Measurements from ENCODE around the gene FAM89B. TPM values are rescaled to one million over a fixed set of nuclear protein-coding genes. Genes with fewer than 3 reads are reported as not detected.
A peak's percentile ranks its signal among the peaks of the same experiment; 100 is the strongest.

Gene FAM89B
- total RNA-seq, 1 donor: 55.5 TPM

DNA sequence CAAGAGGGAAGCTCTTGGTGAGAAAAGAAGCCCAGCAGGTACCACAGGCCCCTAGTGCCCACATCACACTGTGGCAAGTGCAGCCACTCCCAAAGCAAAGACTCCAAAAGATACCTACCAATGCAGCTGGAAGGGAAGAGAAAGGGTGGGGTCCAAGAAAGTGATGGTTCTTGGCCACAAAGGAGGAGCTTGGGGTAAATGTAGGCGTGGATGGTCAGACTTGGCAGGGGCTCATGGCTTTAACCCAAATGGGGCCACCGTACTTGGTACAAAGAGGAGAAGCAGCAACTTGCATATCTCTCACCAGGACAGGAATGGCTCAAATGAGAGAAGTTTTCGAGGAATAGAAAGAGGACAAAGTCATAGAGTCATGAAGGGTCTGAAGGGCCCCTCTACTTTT lies 36.9 kb downstream of the FAM89B start:
- DNase-seq (ENCODE audit: low read depth in 2 of 3, low spot score in 2 of 3): no peak

DNA sequence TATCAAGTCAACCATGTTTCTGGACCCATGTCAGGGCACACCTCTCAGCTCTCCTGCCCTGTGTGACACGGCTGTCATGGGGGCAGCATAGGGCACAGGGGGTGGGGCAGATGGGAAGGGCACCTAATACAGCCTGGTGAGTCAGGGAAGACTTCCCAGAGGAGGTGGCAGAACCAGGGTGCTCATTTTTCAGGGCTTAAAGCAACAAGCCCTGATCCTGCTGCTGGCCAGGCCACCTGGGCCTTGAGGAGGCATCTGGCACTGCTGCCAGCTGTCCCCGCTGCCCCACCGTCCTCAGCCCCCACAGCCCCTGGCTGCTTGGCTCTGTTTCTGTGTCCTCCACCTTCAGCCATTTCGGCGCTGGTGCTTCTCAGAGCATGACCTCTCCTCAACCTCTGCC lies 37.3 kb downstream of the FAM89B start:
- no peak for DNase-seq (ENCODE audit: low read depth in 2 of 3, low spot score in 2 of 3)

DNA sequence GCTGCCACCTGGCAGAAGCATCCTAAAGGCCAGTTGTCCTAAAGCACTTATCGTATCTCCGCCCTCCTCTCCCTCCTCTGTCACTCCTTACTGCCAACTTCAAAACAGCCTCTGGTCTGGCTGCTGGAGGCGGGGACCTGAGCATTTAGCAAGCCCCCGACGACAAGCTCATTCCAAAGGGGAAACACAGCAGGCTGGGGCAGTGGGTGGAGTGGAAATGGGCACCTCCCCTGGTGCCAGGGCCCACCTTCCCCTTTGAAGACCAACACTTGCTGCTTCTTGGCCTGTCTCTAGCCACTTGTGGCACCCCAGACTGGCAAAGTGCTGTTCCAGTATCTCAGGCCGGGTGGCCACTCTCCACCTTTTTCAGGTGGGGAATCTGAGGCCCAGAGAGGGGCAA lies 38.1 kb downstream of the FAM89B start:
- DNase-seq (ENCODE audit: low read depth in 2 of 3, low spot score in 2 of 3): no peak

DNA sequence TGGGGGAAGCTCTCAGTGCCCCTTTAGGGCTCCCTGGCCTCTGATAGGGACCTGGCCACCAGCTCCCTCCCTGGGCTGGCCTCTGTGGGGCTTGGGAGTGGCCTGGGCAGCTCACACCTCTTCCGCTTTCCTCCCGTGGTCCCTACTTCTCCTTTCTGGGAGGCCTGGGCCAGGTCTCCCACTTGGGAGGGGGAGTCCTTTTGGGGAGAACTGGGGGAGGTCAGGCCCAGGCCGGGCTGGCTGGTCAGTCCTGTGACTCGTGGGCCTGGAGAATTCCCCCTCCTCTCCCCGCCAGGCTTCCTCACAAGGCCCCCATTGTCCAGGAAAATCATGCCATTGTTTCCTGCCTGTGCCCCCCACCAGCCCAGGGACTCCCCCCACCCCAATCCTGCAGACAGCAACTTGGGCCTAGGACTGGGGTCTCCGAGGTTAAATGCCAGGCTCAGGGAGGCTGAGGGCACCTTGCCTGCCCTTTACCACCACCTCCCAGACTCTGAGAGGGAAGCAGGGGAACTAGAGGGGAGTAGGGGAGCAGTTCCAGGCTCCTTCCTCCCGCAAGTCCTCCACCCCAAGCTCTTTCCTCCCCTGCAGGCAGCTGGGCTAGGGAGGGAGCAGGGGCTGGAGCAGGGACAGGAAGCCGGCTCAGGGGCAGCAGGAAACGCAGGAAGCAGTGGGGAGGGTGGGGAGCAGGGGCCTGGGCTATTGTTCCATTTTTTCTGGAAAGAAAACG lies 38.9 kb downstream of the FAM89B start:
- DNase-seq (ENCODE audit: low read depth in 2 of 3, low spot score in 2 of 3): peak in 1 of 3 donors; percentile 60

DNA sequence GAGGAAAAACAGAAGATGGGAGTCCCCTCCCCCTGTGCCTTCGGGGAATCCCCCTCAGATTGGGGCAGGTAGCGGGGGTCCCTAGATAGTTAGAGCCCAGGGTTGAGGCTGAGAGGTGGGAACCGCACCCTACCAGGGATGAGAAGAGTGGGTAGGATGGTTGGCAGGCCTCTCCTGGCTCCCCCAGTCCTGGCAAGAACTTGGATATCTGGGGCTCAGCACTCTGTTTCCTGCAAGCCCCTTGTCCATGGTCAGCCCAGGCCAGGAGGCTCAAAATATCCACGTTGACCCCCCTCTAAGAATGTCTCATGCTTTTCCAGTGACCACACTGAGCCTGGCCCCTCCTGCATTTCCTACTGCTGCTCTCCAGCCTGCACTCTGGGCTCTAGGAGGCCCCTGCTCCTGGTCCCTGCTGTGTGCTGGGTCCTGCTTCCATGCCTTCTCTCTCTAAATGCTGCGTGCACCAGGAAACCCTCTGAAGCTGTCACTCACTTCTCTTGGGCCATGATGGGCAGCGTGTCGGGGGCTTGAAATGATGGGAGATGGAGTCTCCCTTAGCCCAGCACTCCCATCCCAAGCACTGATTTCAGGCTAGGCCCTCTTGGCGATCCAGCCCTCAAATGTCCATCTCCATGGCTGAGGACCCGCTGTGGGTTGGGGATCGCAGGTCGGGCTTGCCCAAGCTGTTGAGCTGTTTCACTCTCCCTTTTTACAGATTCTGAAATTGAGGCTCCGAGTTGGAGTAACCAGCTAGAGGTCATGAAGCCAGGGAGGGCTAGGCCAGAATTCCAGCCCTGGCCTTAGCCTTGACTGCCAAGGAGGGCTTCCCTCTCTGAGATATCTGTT lies 39.6 kb downstream of the FAM89B start:
- no peak for DNase-seq (ENCODE audit: low read depth in 2 of 3, low spot score in 2 of 3)

DNA sequence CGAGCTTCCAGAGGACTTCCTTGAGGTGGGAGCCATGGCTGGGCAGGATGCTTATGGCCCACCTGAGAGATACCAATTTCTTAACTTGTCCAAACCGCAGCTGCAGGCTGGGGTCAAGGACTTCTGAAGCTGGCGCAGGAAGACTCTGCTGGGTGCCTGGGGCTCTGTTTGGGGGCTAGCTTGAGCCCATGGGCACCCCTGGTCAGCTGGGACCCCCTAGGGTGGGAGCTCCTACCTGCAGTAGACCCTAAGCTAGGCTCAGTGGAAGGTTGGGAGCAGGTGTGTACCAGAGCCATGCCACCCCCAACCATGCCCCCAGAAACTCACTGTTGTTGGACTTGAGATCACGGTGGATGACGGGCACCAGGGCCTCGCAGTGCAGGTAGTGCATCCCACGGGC lies 40.4 kb downstream of the FAM89B start:
- no peak for DNase-seq (ENCODE audit: low read depth in 2 of 3, low spot score in 2 of 3)

DNA sequence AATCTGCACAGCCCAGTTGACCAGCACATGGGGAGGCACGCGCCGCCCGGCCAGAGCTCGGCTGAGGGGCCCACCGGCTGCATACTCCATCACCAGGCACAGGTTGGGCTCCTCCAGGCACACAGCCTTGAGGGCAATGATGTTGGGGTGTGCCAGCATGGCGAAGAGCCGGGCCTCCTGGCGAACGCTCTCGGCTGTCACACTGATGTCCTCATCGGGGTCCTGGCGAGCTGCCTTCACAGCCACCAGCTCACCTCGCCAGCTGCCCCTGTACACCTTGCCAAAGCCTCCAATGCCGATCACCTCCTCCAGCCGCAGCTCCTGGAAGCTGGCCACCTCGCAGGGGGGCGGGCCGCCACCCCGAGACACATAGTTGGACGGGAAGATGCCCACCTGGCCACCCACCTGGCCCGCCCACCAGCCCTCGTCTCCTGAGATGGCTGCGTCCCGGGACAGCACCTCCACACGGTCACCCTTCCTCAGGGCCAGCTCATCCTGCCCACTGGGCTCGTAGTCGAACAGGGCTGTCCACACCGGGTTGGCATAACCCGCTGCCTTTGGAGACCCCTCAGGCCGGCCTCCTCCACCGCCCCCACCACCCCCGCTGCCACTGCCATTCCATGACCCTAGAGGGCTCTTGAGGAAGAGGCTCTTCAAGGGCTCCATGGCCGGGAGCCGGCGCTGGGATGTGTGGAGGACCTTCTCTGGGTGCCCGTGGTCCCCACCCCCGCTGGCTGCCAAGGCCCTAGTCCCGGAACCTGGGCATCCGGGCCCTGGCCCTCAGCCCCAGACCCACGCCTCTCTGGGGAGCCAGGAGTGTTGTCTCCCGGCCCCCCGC lies 41.0 kb downstream of the FAM89B start:
- DNase-seq (ENCODE audit: low read depth in 2 of 3, low spot score in 2 of 3): no peak

DNA sequence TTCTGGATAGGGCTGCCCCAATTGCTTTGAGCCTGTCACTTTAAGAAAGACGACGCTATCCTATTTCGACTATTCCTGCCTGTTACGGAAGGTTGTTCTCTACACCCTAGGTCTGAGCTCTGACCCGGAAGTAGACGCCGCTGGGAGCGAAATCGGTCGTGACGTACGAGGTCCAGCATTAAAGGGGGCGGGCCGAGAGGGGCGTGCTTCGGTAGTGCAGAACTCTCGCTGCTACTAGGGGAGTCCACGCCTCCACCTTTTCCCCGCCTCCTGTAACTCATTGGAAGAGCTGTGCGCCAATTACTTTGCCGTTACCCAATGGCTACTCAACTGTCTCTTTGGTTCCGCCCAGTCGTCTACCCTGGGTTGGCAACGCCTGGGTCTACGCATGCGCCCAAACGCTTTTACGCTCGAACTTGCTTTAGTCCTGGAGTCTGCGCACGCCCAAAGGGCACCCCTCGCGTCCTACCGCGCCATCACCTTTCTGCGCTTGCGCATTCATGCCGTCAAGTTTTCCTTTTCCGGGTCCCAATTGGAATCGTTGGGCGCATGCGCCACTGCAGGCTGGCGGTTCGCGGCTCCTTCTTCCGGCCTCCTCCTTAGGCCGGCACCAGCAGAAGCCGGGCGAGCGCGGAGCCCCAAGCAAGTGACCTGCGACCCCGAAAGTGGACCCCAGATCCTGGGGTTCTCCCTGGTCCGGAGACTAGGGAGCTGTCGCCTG lies 43.1 kb downstream of the FAM89B start, which contains the start of gene PCNX3:
TSS of gene PCNX3 (plus strand) at position 548 of the 721 bp plus-strand sequence. CDS start 536 bp downstream, outside the sequence.
- peak; percentile 100 for DNase-seq (ENCODE audit: low read depth in 2 of 3, low spot score in 2 of 3)

DNA sequence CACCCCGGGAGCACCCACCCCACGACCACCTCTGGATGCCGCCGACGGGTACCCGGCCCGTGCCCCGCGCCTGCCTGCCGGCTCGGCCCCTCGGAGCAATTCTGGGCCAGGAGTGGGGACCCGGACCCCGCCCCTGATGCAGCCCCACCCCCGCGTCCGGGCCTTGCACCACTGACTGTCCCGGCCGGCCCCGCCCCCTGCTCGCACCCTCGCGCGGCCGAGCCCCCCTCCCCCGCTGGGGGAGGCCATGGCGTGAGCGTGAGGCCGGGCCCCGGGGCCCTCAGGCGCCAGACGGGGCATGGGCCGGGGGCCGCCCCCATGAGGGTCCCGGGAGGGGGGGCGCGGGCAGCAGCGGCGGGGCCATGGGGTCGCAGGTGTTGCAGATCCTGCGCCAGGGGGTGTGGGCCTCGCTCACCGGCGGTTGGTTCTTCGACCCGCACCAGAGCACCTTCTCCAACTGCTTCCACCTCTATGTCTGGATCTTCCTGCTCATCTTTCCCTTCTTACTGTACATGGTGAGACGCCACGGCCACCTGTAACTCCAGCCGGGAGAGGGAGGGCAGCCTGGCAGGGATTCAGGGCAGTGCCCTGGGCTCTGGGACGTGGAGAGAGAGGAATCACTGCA lies 43.7 kb downstream of the FAM89B start:
- DNase-seq (ENCODE audit: low read depth in 2 of 3, low spot score in 2 of 3): peak in 1 of 3 donors; percentile 40

DNA sequence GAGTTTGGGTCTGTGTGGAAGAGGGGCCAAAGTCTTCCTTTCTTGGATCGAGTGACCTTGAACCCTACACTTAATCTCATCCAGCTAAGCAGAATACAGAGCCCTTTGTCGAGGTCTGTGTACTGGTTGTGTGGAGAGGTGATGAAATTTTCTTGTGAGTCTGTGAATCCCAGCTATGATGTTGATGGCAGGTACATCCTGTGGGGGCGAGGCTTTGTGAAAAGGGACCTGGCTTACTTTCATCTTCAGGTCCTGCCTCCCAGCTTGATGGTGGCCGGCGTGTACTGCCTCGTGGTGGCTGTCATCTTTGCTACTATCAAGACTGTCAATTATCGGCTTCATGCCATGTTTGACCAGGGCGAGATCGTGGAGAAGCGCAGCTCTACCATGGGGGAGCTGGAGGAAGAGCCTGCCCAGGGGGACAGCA lies 44.2 kb downstream of the FAM89B start:
- no peak for DNase-seq (ENCODE audit: low read depth in 2 of 3, low spot score in 2 of 3)

DNA sequence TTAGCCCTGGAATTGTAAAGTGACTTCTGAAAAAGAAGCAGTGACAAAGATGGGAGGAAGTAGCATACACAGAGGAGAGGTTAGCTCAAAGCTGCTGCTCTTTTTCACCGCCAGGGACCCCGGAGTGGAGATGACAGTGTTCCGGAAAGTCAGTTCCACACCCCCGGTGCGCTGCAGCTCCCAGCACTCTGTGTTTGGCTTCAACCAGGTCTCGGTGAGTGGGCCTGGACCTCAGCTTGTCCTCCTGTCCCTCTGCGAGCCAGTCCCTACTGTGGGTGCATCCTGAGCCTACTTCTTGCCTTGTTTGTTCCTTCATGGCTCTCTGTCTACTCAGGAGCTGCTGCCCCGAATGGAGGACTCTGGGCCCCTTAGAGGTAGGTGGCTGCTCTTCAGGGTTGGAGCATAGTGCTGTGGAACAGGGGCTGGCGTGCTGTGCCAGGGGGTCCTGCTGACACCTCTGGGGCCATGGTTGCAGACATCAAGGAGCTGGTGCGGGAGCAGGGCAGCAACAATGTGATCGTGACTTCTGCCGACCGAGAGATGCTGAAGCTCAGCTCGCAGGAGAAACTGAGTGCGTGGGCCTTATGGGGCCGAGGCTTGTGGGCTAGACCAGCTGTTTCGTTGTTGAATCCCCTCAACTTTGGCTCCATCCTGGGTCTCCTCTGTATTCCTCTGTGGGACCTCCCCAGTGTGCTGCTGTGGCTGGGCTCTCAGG lies 45.0 kb downstream of the FAM89B start:
- no peak for DNase-seq (ENCODE audit: low read depth in 2 of 3, low spot score in 2 of 3)

DNA sequence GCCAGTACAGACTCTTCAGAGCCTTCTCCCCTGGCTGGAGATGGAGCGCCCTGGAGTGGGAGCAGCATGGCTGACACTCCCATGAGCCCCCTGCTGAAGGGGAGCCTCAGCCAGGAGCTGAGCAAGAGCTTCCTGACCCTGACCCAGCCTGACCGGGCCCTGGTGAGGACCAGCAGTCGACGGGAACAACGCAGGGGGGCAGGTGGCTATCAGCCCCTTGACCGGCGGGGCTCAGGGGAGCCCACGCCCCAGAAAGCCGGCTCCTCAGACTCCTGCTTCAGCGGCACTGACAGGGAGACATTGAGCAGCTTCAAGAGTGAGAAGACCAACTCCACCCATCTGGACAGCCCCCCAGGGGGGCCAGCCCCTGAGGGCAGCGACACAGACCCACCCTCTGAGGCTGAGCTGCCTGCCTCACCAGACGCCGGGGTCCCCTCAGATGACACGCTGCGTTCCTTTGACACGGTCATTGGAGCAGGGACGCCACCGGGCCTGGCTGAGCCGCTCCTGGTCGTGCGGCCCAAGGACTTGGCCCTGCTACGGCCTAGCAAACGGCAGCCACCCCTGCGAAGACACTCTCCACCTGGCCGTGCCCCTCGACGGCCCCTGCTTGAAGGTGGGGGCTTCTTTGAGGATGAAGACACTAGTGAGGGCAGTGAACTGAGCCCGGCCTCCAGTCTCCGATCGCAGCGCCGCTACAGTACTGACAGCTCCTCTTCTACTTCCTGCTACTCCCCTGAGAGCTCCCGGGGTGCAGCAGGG lies 45.8 kb downstream of the FAM89B start:
- no peak for DNase-seq (ENCODE audit: low read depth in 2 of 3, low spot score in 2 of 3)

DNA sequence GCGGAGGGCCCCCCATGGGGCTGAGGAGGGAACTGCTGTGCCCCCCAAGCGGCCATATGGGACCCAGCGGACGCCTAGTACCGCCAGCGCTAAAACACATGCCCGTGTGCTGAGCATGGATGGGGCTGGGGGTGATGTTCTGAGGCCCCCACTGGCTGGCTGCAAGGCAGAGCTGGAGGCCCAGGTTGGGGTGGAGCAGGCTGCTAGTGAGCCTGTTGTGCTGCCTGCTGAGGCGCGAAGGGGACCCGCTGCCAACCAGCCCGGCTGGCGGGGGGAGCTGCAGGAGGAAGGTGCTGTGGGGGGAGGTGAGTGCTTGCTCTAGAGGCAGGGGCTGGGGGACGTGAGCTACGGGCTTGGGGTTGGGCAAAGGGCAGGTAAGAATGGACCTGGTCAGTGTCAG lies 46.4 kb downstream of the FAM89B start:
- DNase-seq (ENCODE audit: low read depth in 2 of 3, low spot score in 2 of 3): no peak

DNA sequence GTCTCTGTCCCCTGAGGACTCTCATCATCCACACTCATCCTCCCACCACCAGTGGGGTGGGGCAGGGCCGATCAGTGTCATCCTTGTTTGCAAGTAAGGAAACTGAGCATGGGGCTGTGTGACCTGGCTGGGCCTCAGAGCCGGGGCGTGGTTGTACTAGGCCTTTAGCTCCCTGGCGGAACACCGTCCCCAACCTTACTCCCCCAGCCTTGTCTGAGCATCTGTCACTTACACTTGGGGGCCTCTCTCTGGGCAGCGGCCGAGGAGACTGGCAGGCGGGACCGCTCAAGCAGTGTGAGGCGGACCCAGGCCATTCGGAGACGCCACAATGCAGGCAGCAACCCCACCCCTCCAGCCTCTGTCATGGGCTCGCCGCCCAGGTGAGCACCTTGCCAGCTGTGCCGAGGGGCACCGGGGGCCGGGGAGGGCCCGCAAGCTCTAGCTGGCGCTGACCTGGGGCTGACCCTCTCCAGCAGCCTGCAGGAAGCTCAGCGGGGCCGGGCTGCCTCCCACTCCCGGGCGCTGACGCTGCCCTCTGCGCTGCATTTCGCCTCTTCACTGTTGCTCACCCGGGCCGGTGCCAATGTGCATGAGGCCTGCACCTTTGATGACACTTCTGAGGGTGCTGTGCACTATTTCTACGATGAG lies 47.1 kb downstream of the FAM89B start:
- no peak for DNase-seq (ENCODE audit: low read depth in 2 of 3, low spot score in 2 of 3)

DNA sequence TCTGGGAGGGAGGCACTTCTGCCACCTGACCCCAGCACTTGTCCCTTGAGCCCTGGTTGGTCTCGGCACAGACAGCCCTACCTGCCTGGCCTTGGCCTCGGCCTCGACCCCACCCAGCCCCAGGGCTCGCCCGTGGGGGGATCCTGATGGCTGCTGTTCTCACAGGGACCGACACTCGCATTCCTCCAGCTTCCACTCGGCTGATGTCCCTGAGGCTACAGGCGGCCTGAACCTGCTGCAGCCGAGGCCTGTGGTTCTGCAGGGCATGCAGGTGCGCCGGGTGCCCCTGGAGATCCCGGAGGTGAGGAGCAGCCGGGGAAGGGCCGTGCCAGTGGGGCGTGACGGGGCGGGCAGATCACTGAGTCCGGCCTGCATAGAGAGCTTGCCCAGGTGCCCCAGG lies 48.3 kb downstream of the FAM89B start:
- DNase-seq (ENCODE audit: low read depth in 2 of 3, low spot score in 2 of 3): no peak

DNA sequence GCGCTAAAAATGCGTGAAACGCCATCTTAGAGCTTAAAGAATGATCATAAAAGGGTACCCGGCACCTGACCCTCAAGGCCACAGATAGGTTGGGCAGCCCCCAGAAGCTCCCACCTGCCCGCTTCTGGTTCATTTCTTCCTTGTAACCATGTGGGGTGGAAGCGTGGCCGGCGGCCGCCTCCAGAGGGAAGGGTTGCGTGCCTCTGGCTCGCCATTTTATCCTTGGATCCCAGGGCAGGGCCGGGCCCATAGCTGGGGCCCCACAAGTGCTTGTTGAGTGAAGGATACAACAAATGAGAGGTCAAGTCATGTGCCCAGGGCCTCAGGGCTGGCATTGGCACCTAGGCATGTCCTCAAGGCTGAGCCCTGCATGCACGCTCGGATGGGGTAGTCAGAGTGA lies 49.1 kb downstream of the FAM89B start:
- no peak for DNase-seq (ENCODE audit: low read depth in 2 of 3, low spot score in 2 of 3)

DNA sequence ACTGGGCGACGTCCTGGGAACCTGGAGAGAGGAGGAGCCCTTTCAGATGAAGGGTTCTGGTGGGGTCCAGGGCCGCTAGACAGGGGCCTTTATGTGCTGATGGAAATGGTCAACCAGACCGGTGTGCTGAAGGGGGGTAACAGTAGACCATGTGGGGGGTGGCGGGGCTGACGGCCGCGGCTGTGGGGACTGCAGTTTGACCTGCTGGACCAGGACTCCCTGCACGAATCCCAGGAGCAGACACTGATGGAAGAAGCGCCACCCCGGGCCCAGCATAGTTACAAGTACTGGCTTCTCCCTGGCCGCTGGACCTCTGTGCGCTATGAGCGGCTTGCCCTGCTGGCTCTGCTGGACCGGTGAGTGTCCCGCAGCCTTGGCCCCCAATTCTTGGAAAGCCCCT lies 49.7 kb downstream of the FAM89B start:
- no peak for DNase-seq (ENCODE audit: low read depth in 2 of 3, low spot score in 2 of 3)

DNA sequence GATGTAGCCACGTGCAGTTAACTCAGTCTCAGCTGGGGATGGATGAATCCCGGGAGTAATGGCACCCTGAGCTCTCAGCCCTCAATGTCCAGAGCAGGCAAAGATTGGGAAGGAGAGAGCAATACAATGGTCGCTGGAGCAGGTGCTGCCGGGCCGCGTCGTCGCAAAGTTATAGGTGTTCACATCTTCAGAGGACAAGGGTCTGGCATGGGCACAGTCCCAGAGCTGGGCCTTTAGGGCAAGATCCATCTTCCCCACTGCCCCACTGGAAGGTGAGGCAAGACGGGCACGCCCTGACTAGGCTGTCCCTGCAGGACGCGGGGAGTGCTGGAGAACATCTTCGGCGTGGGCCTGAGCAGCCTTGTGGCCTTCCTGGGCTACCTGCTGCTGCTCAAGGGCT lies 50.8 kb downstream of the FAM89B start:
- DNase-seq (ENCODE audit: low read depth in 2 of 3, low spot score in 2 of 3): no peak
